ENCODE measurements around the gene UBL4A.

Gene UBL4A

DNA sequence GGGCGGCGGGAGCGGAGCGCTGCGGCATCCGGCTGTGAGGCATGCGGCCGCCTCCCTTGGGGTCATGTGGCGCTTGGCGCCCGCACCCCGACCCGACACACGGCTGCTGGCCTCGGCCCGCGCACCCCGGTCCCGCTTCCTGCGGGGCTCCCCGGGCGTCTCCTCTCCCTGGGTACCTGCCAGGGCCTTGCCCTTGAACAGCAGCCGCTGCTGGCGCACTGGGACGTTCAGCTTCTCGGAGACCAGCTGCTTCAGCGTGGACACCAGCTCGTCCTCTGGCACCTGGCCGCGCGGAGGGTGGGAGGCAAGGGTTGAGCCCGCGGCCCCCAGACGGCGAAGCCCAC, 391 bp downstream of the UBL4A start:
- TF ChIP-seq ZFX (IDR thresholded peaks at IDR 0.05; ENCODE audit: borderline replicate concordance), result no peak
- TF ChIP-seq, protein P1, sequence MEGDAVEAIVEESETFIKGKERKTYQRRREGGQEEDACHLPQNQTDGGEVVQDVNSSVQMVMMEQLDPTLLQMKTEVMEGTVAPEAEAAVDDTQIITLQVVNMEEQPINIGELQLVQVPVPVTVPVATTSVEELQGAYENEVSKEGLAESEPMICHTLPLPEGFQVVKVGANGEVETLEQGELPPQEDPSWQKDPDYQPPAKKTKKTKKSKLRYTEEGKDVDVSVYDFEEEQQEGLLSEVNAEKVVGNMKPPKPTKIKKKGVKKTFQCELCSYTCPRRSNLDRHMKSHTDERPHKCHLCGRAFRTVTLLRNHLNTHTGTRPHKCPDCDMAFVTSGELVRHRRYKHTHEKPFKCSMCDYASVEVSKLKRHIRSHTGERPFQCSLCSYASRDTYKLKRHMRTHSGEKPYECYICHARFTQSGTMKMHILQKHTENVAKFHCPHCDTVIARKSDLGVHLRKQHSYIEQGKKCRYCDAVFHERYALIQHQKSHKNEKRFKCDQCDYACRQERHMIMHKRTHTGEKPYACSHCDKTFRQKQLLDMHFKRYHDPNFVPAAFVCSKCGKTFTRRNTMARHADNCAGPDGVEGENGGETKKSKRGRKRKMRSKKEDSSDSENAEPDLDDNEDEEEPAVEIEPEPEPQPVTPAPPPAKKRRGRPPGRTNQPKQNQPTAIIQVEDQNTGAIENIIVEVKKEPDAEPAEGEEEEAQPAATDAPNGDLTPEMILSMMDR (IDR thresholded peaks at IDR 0.05), result no peak
- peak overlapping the region; percentile 88 for H3K27ac ChIP-seq

DNA sequence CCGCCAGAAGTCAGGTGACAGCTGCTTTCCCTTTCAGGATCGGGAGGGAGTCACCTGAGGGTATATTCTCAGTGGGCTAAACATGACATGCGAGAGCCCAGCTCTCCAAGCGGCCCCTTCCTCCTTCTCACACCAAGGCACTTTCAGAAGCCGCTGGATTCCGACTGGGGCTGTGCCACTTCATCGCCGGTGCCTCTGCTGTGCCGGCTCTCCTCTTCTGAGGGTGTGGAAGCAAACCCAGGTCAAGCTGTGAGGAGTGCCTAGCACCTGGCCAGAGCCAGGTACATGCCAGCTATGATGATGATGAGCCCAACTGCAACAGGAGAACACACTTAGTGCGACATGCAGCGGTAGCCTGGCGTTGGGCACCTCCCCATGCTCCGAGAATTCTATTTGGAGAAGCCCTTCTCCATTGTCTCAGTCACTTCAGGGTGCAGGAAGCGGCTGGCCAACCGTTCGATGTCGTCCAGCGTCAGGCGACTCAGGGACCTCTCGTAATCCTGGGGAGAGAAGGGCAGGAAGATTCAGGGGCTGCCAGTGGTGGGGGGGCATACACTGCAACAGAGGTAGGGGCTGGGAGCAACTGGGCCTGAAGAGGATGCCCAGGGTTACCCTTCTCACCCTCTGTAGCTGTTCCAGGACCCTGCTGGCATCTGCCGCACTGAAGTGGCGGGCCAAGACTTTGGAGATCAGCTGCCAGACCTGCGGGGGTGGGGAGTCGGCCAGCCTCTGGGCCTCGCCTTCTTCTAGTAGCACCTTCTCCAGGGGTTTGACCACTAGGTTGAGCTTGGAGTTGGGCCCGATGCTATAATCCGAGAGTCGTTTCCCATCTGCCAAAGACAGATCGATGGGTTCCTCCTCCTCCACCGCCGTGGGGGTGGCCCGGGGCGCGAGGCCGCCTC, 1.0 kb downstream of the UBL4A start:
- TF ChIP-seq, protein P1 (IDR thresholded peaks at IDR 0.05), result no peak
- H3K27ac ChIP-seq, result peak overlapping the region; percentile 88

DNA sequence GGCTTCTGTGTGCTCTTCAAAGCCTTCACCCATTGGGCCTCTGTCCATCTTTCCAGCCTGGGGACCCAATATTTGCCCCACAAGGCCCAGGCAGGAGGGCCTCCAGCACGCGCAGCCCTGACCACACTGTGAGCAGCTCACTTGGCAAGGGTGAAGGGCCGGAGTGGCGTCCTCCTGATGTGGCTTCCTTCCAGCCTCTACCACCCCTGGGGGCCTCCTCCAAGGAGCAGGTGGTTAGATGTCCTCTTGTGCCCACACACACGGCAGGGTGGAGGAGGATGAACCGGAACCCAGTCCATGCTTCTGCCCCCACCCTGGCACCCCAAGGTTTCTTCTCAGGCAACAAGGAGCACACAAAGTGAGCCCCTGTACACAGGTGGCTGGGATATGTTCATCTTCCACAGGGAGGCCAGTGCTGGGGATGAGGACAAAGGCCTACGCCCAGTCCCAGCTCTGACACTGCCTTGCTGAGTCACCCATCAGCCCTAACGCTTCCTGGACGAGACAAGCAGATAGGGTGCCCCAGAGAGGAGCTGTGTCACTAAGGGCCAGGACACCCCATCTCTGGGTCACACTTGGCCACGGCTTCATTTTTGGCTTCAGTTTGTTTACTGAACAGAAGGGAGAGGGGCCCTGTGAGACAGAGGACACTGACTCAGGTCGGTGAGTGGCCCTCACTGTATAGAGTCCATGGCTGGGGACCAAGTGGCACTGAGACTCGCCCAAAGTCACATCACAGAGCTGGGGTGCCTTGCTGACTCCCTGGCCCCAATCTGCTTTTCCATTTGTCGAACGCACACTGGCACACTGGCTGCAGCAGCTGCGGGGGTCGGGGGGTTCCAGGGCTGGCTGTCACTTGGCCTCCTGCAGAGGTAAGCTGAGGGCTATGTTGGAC, 1.9 kb downstream of the UBL4A start:
- H3K27ac ChIP-seq, result no peak overlapping the region

DNA sequence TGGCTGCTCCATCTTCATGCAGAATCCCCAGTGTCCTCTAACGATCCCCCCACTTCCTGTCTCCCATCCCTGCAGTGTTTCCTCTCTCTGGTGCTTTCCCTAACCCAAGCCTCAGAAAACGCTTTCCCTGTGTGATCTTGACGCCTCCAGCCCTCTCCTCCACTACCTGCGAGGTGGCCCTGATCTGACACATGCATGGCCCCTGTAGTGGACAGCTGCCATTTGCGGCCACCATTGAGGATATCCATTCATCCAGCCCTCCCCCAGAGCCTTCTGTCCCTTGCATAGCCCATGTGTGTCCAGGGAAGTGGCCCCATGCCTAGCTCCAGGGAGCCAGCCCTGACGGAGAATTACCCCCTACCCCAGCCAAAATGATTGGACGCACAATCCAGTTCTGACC, 3.1 kb downstream of the UBL4A start:
- TF ChIP-seq, protein P1 (IDR thresholded peaks at IDR 0.05), result no peak
- TF ChIP-seq ZFX (IDR thresholded peaks at IDR 0.05; ENCODE audit: borderline replicate concordance), result no peak
- no peak overlapping the region for H3K27ac ChIP-seq

More for the DNA sequence above, 1.9 kb downstream of the UBL4A start:
- no peak for TF ChIP-seq ZFX (IDR thresholded peaks at IDR 0.05; ENCODE audit: borderline replicate concordance)
- TF ChIP-seq, protein P1 (IDR thresholded peaks at IDR 0.05), result no peak

DNA sequence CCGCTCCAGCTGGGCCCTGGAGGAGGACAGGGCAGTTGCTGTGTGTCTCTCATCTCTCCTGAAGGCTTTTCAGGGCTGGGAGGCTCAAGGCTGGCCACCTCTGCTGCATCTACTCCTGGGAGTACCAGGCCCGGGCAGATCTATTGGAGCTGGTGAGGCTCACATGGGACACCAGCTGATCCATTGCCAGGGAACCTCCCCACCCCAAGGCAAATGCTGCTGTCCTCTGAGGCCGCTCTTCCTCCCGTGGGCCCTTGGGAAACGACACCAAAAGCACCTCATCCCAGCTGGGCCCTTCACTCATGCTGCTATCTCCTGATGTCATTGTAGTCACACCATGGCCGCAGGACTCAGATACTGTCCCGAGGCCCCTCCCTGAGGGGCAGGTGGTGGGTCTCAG, 3.6 kb downstream of the UBL4A start:
- no peak overlapping the region for H3K27ac ChIP-seq
- TF ChIP-seq, protein P1 (IDR thresholded peaks at IDR 0.05), result no peak
- TF ChIP-seq ZFX (IDR thresholded peaks at IDR 0.05; ENCODE audit: borderline replicate concordance), result no peak

DNA sequence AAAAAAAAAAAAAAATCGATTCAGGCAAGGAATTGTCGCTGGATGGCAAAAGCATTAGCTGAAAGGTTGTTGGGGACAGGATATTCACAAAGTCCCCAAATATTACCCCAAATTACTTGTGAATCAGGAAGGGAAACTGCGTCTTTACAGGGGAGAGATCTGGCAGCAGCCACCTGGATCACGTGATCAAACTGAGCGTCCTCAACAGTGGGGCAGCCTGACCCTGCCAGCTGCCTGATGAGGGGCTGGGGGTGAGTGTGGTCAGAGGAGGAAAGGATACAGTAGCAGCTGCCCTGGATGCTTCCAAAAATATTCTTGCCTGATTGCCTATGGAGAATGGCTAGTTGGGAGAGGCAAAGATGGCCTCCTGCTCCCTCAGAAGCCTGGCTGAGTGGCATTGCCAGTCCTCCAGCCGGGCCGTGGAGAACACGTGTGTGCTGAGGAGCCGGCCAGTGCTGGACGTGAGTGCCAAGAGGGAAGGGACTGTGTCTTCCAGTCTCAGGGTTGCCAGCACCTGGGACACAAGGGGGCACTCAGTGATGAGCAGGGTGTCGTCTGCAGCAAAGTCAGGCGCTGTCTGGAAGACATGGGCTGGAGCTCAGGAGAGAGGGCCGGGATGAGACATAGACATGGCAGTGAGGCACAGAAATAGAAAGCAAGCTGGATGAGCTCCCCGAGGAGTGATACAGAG, 4.4 kb downstream of the UBL4A start:
- no peak overlapping the region for H3K27ac ChIP-seq
- TF ChIP-seq ZFX (IDR thresholded peaks at IDR 0.05; ENCODE audit: borderline replicate concordance), result no peak
- TF ChIP-seq, protein P1 (IDR thresholded peaks at IDR 0.05), result no peak

All from 22Rv1 (cell line).